ENCODE data around the gene HCST.
"Not testable (repeated sequence)": the region's sequence is repeated elsewhere in the genome, so short reads cannot be mapped to it uniquely, and the experiment has no call there.

Gene HCST

GRCh38 chr19:35868172-35868822 lies 34.0 kb upstream of the HCST start, which contains the start of gene APLP1:
TSS of gene APLP1 (plus strand) at chr19:35868574. CDS start at chr19:35868637, 63 bp downstream.
- no peaks in the 10 kb centered on the region for H3K9me3 ChIP-seq (ENCODE audit: control insufficient read depth, low read length)
- peaks cover 5% of the 10 kb centered on the region for H3K4me1 ChIP-seq (ENCODE audit: control insufficient read depth, insufficient read depth, low read length, poor library complexity, severe bottlenecking)
- H3K27ac ChIP-seq (ENCODE audit: low read depth, low read length, severe bottlenecking) = peak within 1 kb of the TSS; percentile 74
- no peaks in the 10 kb centered on the region for H3K36me3 ChIP-seq (ENCODE audit: control insufficient read depth, insufficient read depth, low read length)
- WGBS, 2 experiments (ENCODE audit: insufficient coverage in 2 of 2) = 1 to 2% methylated on average over 54 to 59 of the region's 60 CpGs
- H3K4me3 ChIP-seq (ENCODE audit: extremely low read depth, insufficient read depth, low read length, poor library complexity, severe bottlenecking) = peak within 1 kb of the TSS; percentile 45

GRCh38 chr19:35868823-35869326 lies 33.5 kb upstream of the HCST start:
- Histone ChIP-seq H3K27ac (ENCODE audit: low read depth, low read length, severe bottlenecking) (peak overlapping the region; percentile 74), H3K36me3 (ENCODE audit: control insufficient read depth, insufficient read depth, low read length) (no peaks in the 10 kb centered on the region), H3K4me3 (ENCODE audit: extremely low read depth, insufficient read depth, low read length, poor library complexity, severe bottlenecking) (peak overlapping the region; percentile 45), H3K4me1 (ENCODE audit: control insufficient read depth, insufficient read depth, low read length, poor library complexity, severe bottlenecking) (peaks cover 5% of the 10 kb centered on the region), H3K9me3 (ENCODE audit: control insufficient read depth, low read length) (no peaks in the 10 kb centered on the region)
- 0% methylated on average over 5 to 9 of the region's 15 CpGs for WGBS, 2 experiments (ENCODE audit: insufficient coverage in 2 of 2)

GRCh38 chr19:35869327-35870123 lies 32.8 kb upstream of the HCST start:
- H3K4me3 ChIP-seq (ENCODE audit: extremely low read depth, insufficient read depth, low read length, poor library complexity, severe bottlenecking) = peak overlapping the region; percentile 45
- H3K36me3 ChIP-seq (ENCODE audit: control insufficient read depth, insufficient read depth, low read length) = no peaks in the 10 kb centered on the region
- H3K9me3 ChIP-seq (ENCODE audit: control insufficient read depth, low read length) = no peaks in the 10 kb centered on the region
- WGBS, 2 experiments (ENCODE audit: insufficient coverage in 2 of 2) = 0 to 1% methylated on average over 43 to 44 of the region's 51 CpGs
- H3K4me1 ChIP-seq (ENCODE audit: control insufficient read depth, insufficient read depth, low read length, poor library complexity, severe bottlenecking) = peaks cover 5% of the 10 kb centered on the region
- peak overlapping the region; percentile 74 for H3K27ac ChIP-seq (ENCODE audit: low read depth, low read length, severe bottlenecking)

- not testable (repeated sequence) for H3K4me1 ChIP-seq (ENCODE audit: control insufficient read depth, insufficient read depth, low read length, poor library complexity, severe bottlenecking); H3K36me3 ChIP-seq (ENCODE audit: control insufficient read depth, insufficient read depth, low read length); H3K27ac ChIP-seq (ENCODE audit: low read depth, low read length, severe bottlenecking); H3K9me3 ChIP-seq (ENCODE audit: control insufficient read depth, low read length)
- H3K4me3 ChIP-seq (ENCODE audit: extremely low read depth, insufficient read depth, low read length, poor library complexity, severe bottlenecking) = peak overlapping the region; percentile 45
- 46 to 54% methylated on average over 22 to 26 of the region's 26 CpGs for WGBS, 2 experiments (ENCODE audit: insufficient coverage in 2 of 2)
These were observed 32.1 kb upstream of the HCST start for GRCh38 chr19:35870124-35870736.

- Histone ChIP-seq H3K4me1 (ENCODE audit: control insufficient read depth, insufficient read depth, low read length, poor library complexity, severe bottlenecking) (peaks cover 5% of the 10 kb centered on the region), H3K27ac (ENCODE audit: low read depth, low read length, severe bottlenecking) (no peak overlapping the region), H3K4me3 (ENCODE audit: extremely low read depth, insufficient read depth, low read length, poor library complexity, severe bottlenecking) (no peak overlapping the region), H3K9me3 (ENCODE audit: control insufficient read depth, low read length) (no peaks in the 10 kb centered on the region), H3K36me3 (ENCODE audit: control insufficient read depth, insufficient read depth, low read length) (no peaks in the 10 kb centered on the region)
- WGBS, 2 experiments (ENCODE audit: insufficient coverage in 2 of 2) = 89 to 93% methylated on average over 8 to 12 of the region's 12 CpGs
These were observed 31.5 kb upstream of the HCST start for GRCh38 chr19:35870798-35871197.

- Histone ChIP-seq H3K4me1 (ENCODE audit: control insufficient read depth, insufficient read depth, low read length, poor library complexity, severe bottlenecking) (peaks cover 5% of the 10 kb centered on the region), H3K36me3 (ENCODE audit: control insufficient read depth, insufficient read depth, low read length) (no peaks in the 10 kb centered on the region), H3K4me3 (ENCODE audit: extremely low read depth, insufficient read depth, low read length, poor library complexity, severe bottlenecking) (no peak overlapping the region), H3K9me3 (ENCODE audit: control insufficient read depth, low read length) (no peaks in the 10 kb centered on the region), H3K27ac (ENCODE audit: low read depth, low read length, severe bottlenecking) (no peak overlapping the region)
- WGBS, 2 experiments (ENCODE audit: insufficient coverage in 2 of 2) = 94% methylated on average over 5 of the region's 12 CpGs; no CpG with 5 or more reads in 1 of the 2 experiments
These were observed 30.7 kb upstream of the HCST start for GRCh38 chr19:35871611-35872010.

- Histone ChIP-seq H3K27ac (ENCODE audit: low read depth, low read length, severe bottlenecking) (no peak overlapping the region), H3K4me3 (ENCODE audit: extremely low read depth, insufficient read depth, low read length, poor library complexity, severe bottlenecking) (no peak overlapping the region), H3K4me1 (ENCODE audit: control insufficient read depth, insufficient read depth, low read length, poor library complexity, severe bottlenecking) (peaks cover 5% of the 10 kb centered on the region), H3K9me3 (ENCODE audit: control insufficient read depth, low read length) (no peaks in the 10 kb centered on the region), H3K36me3 (ENCODE audit: control insufficient read depth, insufficient read depth, low read length) (no peaks in the 10 kb centered on the region)
- 68 to 91% methylated on average over 3 to 4 of the region's 5 CpGs for WGBS, 2 experiments (ENCODE audit: insufficient coverage in 2 of 2)
These were observed 30.1 kb upstream of the HCST start for GRCh38 chr19:35872180-35872579.

- Histone ChIP-seq H3K27ac (ENCODE audit: low read depth, low read length, severe bottlenecking) (no peak overlapping the region), H3K4me1 (ENCODE audit: control insufficient read depth, insufficient read depth, low read length, poor library complexity, severe bottlenecking) (peaks cover under 1% of the 10 kb centered on the region), H3K4me3 (ENCODE audit: extremely low read depth, insufficient read depth, low read length, poor library complexity, severe bottlenecking) (no peak overlapping the region), H3K9me3 (ENCODE audit: control insufficient read depth, low read length) (no peaks in the 10 kb centered on the region), H3K36me3 (ENCODE audit: control insufficient read depth, insufficient read depth, low read length) (no peaks in the 10 kb centered on the region)
- WGBS, 2 experiments (ENCODE audit: insufficient coverage in 2 of 2) = 93 to 94% methylated on average over 30 to 31 of the region's 32 CpGs
These were observed 27.9 kb upstream of the HCST start for GRCh38 chr19:35874392-35874930.

- H3K27ac ChIP-seq (ENCODE audit: low read depth, low read length, severe bottlenecking) = no peak overlapping the region
- no peak overlapping the region for H3K4me3 ChIP-seq (ENCODE audit: extremely low read depth, insufficient read depth, low read length, poor library complexity, severe bottlenecking)
- H3K4me1 ChIP-seq (ENCODE audit: control insufficient read depth, insufficient read depth, low read length, poor library complexity, severe bottlenecking) = no peaks in the 10 kb centered on the region
- 49 to 61% methylated on average over 10 to 20 of the region's 23 CpGs for WGBS, 2 experiments (ENCODE audit: insufficient coverage in 2 of 2)
- no peaks in the 10 kb centered on the region for H3K36me3 ChIP-seq (ENCODE audit: control insufficient read depth, insufficient read depth, low read length)
- H3K9me3 ChIP-seq (ENCODE audit: control insufficient read depth, low read length) = no peaks in the 10 kb centered on the region
These were observed 23.3 kb upstream of the HCST start for GRCh38 chr19:35879068-35879467.

GRCh38 chr19:35879770-35880317 lies 22.5 kb upstream of the HCST start:
- Histone ChIP-seq H3K9me3 (ENCODE audit: control insufficient read depth, low read length) (no peaks in the 10 kb centered on the region), H3K4me1 (ENCODE audit: control insufficient read depth, insufficient read depth, low read length, poor library complexity, severe bottlenecking) (no peaks in the 10 kb centered on the region), H3K36me3 (ENCODE audit: control insufficient read depth, insufficient read depth, low read length) (no peaks in the 10 kb centered on the region), H3K4me3 (ENCODE audit: extremely low read depth, insufficient read depth, low read length, poor library complexity, severe bottlenecking) (no peak overlapping the region), H3K27ac (ENCODE audit: low read depth, low read length, severe bottlenecking) (no peak overlapping the region)
- WGBS, 2 experiments (ENCODE audit: insufficient coverage in 2 of 2) = 4 to 5% methylated on average over 24 to 26 of the region's 28 CpGs
